ENCODE data around the gene KIAA1217.

GRCh38 chr10:24519950-24520349, 311.0 kb downstream of the KIAA1217 start:
- TF ChIP-seq, protein P1, sequence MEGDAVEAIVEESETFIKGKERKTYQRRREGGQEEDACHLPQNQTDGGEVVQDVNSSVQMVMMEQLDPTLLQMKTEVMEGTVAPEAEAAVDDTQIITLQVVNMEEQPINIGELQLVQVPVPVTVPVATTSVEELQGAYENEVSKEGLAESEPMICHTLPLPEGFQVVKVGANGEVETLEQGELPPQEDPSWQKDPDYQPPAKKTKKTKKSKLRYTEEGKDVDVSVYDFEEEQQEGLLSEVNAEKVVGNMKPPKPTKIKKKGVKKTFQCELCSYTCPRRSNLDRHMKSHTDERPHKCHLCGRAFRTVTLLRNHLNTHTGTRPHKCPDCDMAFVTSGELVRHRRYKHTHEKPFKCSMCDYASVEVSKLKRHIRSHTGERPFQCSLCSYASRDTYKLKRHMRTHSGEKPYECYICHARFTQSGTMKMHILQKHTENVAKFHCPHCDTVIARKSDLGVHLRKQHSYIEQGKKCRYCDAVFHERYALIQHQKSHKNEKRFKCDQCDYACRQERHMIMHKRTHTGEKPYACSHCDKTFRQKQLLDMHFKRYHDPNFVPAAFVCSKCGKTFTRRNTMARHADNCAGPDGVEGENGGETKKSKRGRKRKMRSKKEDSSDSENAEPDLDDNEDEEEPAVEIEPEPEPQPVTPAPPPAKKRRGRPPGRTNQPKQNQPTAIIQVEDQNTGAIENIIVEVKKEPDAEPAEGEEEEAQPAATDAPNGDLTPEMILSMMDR (IDR thresholded peaks at IDR 0.05 in 2 of 3, conservative IDR thresholded peaks at IDR 0.05 in 1 of 3; ENCODE audit: borderline replicate concordance in 1 of 3, insufficient read depth in 1 of 3, low read depth in 2 of 3, low read length in 2 of 3) = no peak
- TF ChIP-seq POLR2A (IDR thresholded peaks at IDR 0.05; ENCODE audit: borderline replicate concordance, extremely low read depth, insufficient read depth, insufficient read length) = no peak
- no peak for TF ChIP-seq ZFX (IDR thresholded peaks at IDR 0.05)
- TF ChIP-seq RAD21 (IDR thresholded peaks at IDR 0.05; ENCODE audit: low read depth) = no peak
